HG03175 (cell line): ENCODE data around the gene TRMO.

ENCODE experiments used
- ATAC-seq: cut with Tn5 transposase; IDR thresholded peaks from one replicate; pipeline ENCODE4 v1.9.1; 2021; ENCODE audit warnings: mild to moderate bottlenecking, moderate library complexity; ENCODE audit not compliant: unreplicated experiment

Gene TRMO

GRCh38 chr9:97861148-97861475, 61.2 kb downstream of the TRMO start:
- no peak for ATAC-seq

- no peak for ATAC-seq
These were observed 61.7 kb downstream of the TRMO start for GRCh38 chr9:97860451-97861147.

- ATAC-seq: no peak
These were observed 63.0 kb downstream of the TRMO start for GRCh38 chr9:97859346-97859745.

- no peak for ATAC-seq
These were observed 63.5 kb downstream of the TRMO start for GRCh38 chr9:97858826-97859225.

GRCh38 chr9:97858393-97858713, 63.9 kb downstream of the TRMO start:
- no peak for ATAC-seq

GRCh38 chr9:97857606-97858392, 64.5 kb downstream of the TRMO start:
- ATAC-seq: no peak

- no peak for ATAC-seq
These were observed 65.3 kb downstream of the TRMO start for GRCh38 chr9:97856857-97857605.

- no peak for ATAC-seq
These were observed 66.4 kb downstream of the TRMO start for GRCh38 chr9:97855899-97856298.

- ATAC-seq: no peak
These were observed 66.8 kb downstream of the TRMO start for GRCh38 chr9:97855486-97855875.

GRCh38 chr9:97854696-97855485, 67.4 kb downstream of the TRMO start:
- no peak for ATAC-seq
